ENCODE data around the gene CDH1. TPM values are rescaled to one million over a fixed set of nuclear protein-coding genes. Genes with fewer than 3 reads are reported as not detected.
A peak's percentile ranks its signal among the peaks of the same experiment; 100 is the strongest.

The CDH1 gene
- total RNA-seq, 1 donor from 2014 or later = 0.11 TPM

GRCh38 chr16:68760671-68761275, 23.7 kb downstream of the CDH1 start:
- peak; percentile 48 for DNase-seq (ENCODE audit: low read depth)

GRCh38 chr16:68762996-68763756, 26.1 kb downstream of the CDH1 start:
- peak; percentile 11 for DNase-seq (ENCODE audit: low read depth)

GRCh38 chr16:68764862-68765261, 27.8 kb downstream of the CDH1 start:
- no peak for DNase-seq (ENCODE audit: low read depth)

- DNase-seq (ENCODE audit: low read depth) = no peak
Observed at GRCh38 chr16:68767581-68767980, 30.5 kb downstream of the CDH1 start.

- no peak for DNase-seq (ENCODE audit: low read depth)
Observed at GRCh38 chr16:68768175-68768574, 31.1 kb downstream of the CDH1 start.

GRCh38 chr16:68768771-68769170, 31.7 kb downstream of the CDH1 start:
- no peak for DNase-seq (ENCODE audit: low read depth)

GRCh38 chr16:68770671-68771070, 33.6 kb downstream of the CDH1 start:
- DNase-seq (ENCODE audit: low read depth) = no peak

- no peak for DNase-seq (ENCODE audit: low read depth)
Observed at GRCh38 chr16:68772030-68772681, 35.1 kb downstream of the CDH1 start.

GRCh38 chr16:68772871-68773270, 35.8 kb downstream of the CDH1 start:
- DNase-seq (ENCODE audit: low read depth) = no peak

GRCh38 chr16:68774982-68775634, 38.0 kb downstream of the CDH1 start:
- DNase-seq (ENCODE audit: low read depth) = no peak

- peak; percentile 80 for DNase-seq (ENCODE audit: low read depth)
Observed at GRCh38 chr16:68776821-68777485, 39.9 kb downstream of the CDH1 start.

- no peak for DNase-seq (ENCODE audit: low read depth)
Observed at GRCh38 chr16:68778551-68779231, 41.6 kb downstream of the CDH1 start.

GRCh38 chr16:68779891-68780290, 42.8 kb downstream of the CDH1 start:
- DNase-seq (ENCODE audit: low read depth) = no peak

GRCh38 chr16:68781784-68782183, 44.7 kb downstream of the CDH1 start:
- peak; percentile 26 for DNase-seq (ENCODE audit: low read depth)

GRCh38 chr16:68782198-68783174, 45.4 kb downstream of the CDH1 start:
- peak; percentile 33 for DNase-seq (ENCODE audit: low read depth)

GRCh38 chr16:68784226-68784625, 47.1 kb downstream of the CDH1 start:
- no peak for DNase-seq (ENCODE audit: low read depth)

- DNase-seq (ENCODE audit: low read depth) = no peak
Observed at GRCh38 chr16:68784721-68785120, 47.6 kb downstream of the CDH1 start.

- DNase-seq (ENCODE audit: low read depth) = no peak
Observed at GRCh38 chr16:68785715-68786114, 48.6 kb downstream of the CDH1 start.

GRCh38 chr16:68786685-68787418, 49.8 kb downstream of the CDH1 start:
- peak; percentile 82 for DNase-seq (ENCODE audit: low read depth)

All from myocyte (in vitro differentiated cells).